GM12878 (cell line): ENCODE data around the gene ACADL. TPM values are rescaled to one million over a fixed set of nuclear protein-coding genes. Genes with fewer than 3 reads are reported as not detected.

Experiments
- ATAC-seq: fragments of 200-7000 bp; cut with Tn5 transposase; 3 replicates; pipeline ENCODE4 v1.9.1; 2020; ENCODE audit warnings: mild to moderate bottlenecking, moderate library complexity
- BruUV-seq: library from RNA; stranded (reverse); fragments of 400-500 nt; replicated peaks from 2 replicates; lab custom pipeline; 2021; lab: Mats Ljungman, UMichigan
- CTCF ChIA-PET: fragments of 300-600 bp; sonication (Branson Sonifier 250); formaldehyde crosslinking; extraction: SDS; loops from one replicate; lab custom pipeline; 2021; ENCODE audit warnings: inconsistent platforms; lab: Yijun Ruan, JAX
- POLR2A ChIA-PET: fragments of 350-600 bp; formaldehyde crosslinking; extraction: SDS; loops from one replicate; lab custom pipeline; 2021; ENCODE audit warnings: inconsistent platforms; lab: Charles Lee
- RAD21 ChIA-PET: fragments of 300-600 bp; sonication (Branson Sonifier 250); formaldehyde crosslinking; loops from one replicate; lab custom pipeline; 2023; ENCODE audit warnings: antibody characterized with exemption; ENCODE audit not compliant: unreplicated experiment; lab: Charles Lee
- SMC1A ChIA-PET: fragments of 300-600 bp; sonication (Branson Sonifier 250); formaldehyde crosslinking; loops from one replicate; lab custom pipeline; 2023; ENCODE audit not compliant: unreplicated experiment, uncharacterized antibody; lab: Charles Lee
- DNase-seq: peaks from one replicate; pipeline ENCODE4 v3.0.0-alpha.2; 2011; ENCODE audit warnings: low read depth, low spot score
- FAIRE-seq: peaks from 3 replicates; lab custom pipeline; 2011; peaks lifted over from hg19 to GRCh38; lab: Jason Lieb, UNC
- H2AFZ ChIP-seq: 2 replicates; pipeline ENCODE4 v1.6.0; 2011; ENCODE audit warnings: low read depth, low read length, control low read depth; ENCODE audit not compliant: control insufficient read depth
- H3K27ac ChIP-seq: 2 replicates; pipeline ENCODE4 v1.5.1; 2011; ENCODE audit warnings: control low read depth; ENCODE audit not compliant: control insufficient read depth, insufficient read depth
- H3K27me3 ChIP-seq, 2 experiments: replicated peaks in 1 of 2; 2 replicates each; pipeline versions ENCODE4 v1.6.0 to v1.6.1; 2011; ENCODE audit warnings: low read length in 1 of 2; ENCODE audit not compliant: control insufficient read depth in 2 of 2, insufficient read depth in 2 of 2
- H3K36me3 ChIP-seq, 2 experiments: 2 replicates each; pipeline ENCODE4 v1.5.1; 2011; ENCODE audit warnings: low read length in 1 of 2; ENCODE audit not compliant: control insufficient read depth in 2 of 2, insufficient read depth in 2 of 2
- H3K4me1 ChIP-seq: 2 replicates; pipeline ENCODE4 v1.6.1; 2011; ENCODE audit warnings: mild to moderate bottlenecking, low read length, moderate library complexity, mixed read lengths; ENCODE audit not compliant: control insufficient read depth, insufficient read depth
- H3K4me2 ChIP-seq: 2 replicates; pipeline ENCODE4 v1.6.0; 2011; ENCODE audit warnings: control low read depth; ENCODE audit not compliant: control insufficient read depth, insufficient read depth
- H3K4me3 ChIP-seq: fragments of 200-600 bp; sonication (generic); 2 replicates; pipeline ENCODE4 v1.5.1; 2016
- H3K79me2 ChIP-seq: 2 replicates; pipeline ENCODE4 v1.6.0; 2011; ENCODE audit warnings: low read length; ENCODE audit not compliant: control insufficient read depth, insufficient read depth
- H3K9ac ChIP-seq: 2 replicates; pipeline ENCODE4 v1.8.0; 2011; ENCODE audit warnings: low read length, control low read depth, mixed read lengths; ENCODE audit not compliant: control insufficient read depth, insufficient read depth
- H3K9me3 ChIP-seq: replicated peaks from 3 replicates; pipeline ENCODE4 v1.5.1; 2011; ENCODE audit warnings: mild to moderate bottlenecking, low read length; ENCODE audit not compliant: control insufficient read depth, insufficient read depth
- H4K20me1 ChIP-seq: 2 replicates; pipeline ENCODE4 v1.6.0; 2011; ENCODE audit not compliant: control insufficient read depth, insufficient read depth
- BHLHE40 ChIP-seq, 2 experiments: fragments of 450-650 bp in 1 of 2; IDR thresholded peaks; 2 replicates each; pipeline ENCODE4 v1.6.1; 2011 to 2017; ENCODE audit warnings: low read depth in 2 of 2, borderline replicate concordance in 1 of 2, improper control_type of control experiment in 1 of 2, low read length in 1 of 2, mild to moderate bottlenecking in 1 of 2
- CEBPB ChIP-seq, 2 experiments: fragments of 150-350 bp in 1 of 2; IDR thresholded peaks; 2 replicates each; pipeline ENCODE4 v1.6.1; 2012 to 2014; ENCODE audit warnings: low read depth in 2 of 2, low read length in 2 of 2, borderline replicate concordance in 1 of 2, inconsistent platforms in 1 of 2
- MYC ChIP-seq: IDR thresholded peaks from 2 replicates; pipeline ENCODE4 v1.6.1; 2011; ENCODE audit warnings: mild to moderate bottlenecking, low read length, moderate library complexity, inconsistent platforms; ENCODE audit not compliant: insufficient read depth, insufficient replicate concordance, insufficient read length, severe bottlenecking
- SREBF1 ChIP-seq: IDR thresholded peaks from 2 replicates; pipeline ENCODE4 v1.6.1; 2012; ENCODE audit warnings: mild to moderate bottlenecking, low read length
- WGBS: methylation state at CpG from one replicate; pipeline ENCODE4 v1.1.6; 2016; ENCODE audit warnings: low lambda C conversion rate; ENCODE audit not compliant: insufficient replicate concordance, insufficient coverage; ENCODE audit errors: missing lambda C conversion rate; 5-methylcytosine and 5-hydroxymethylcytosine counted together
- in situ Hi-C: fragments of 300-500 bp; cut with MboI; formaldehyde crosslinking; loops from 9 replicates; pipeline ENCODE4 v1.14.3; 2018; ENCODE audit warnings: mixed read lengths
- intact Hi-C: fragments of 100-400 bp; cut with micrococcal nuclease; formaldehyde crosslinking; loops from one replicate; pipeline ENCODE4 v1.14.2; 2022; ENCODE audit not compliant: unreplicated experiment
- polyA plus RNA-seq, 11 experiments: library from polyadenylated mRNA; depleted of rRNA in 4 of 11; unstranded in 6 of 11; stranded (reverse) in 5 of 11; fragments of >200 nt; fragmentation: Nextera tagmentation in 4 of 11; fragmentation: Illumina TruSeq in 1 of 11; extraction: Ambion mirVana in 4 of 11; extraction: Trizol in 1 of 11; gene quantifications; 1 replicate in 1 of 11; 2 replicates in 10 of 11; pipeline versions ENCODE4 v1.2.1 to v1.2.3, GENCODE V29; 2011 to 2016; ENCODE audit warnings: inconsistent platforms in 2 of 11, missing spikeins in 2 of 11, low read depth in 1 of 11
- total RNA-seq, 4 experiments: library from RNA; depleted of rRNA in 3 of 4; stranded (reverse); fragments of >200 nt in 3 of 4; fragmentation: Illumina TruSeq in 1 of 4; extraction: Trizol in 1 of 4; gene quantifications; 2 replicates each; pipeline versions ENCODE4 v1.2.1 to v1.2.3, GENCODE V29; 2013 to 2021
- TF ChIP-seq, protein P1 (sequence below): IDR thresholded peaks from 2 replicates; pipeline ENCODE4 v1.6.1; 2012; ENCODE audit warnings: low read length, inconsistent platforms

ACADL gene
- total and polyA plus RNA-seq, 10 of the 15 experiments (the other 5 are each of a cell fraction or from before 2014, with no cell fraction given) = not detected

GRCh38 chr2:210198326-210198725 is 26.9 kb downstream of the ACADL start:
- no peaks in the 10 kb centered on the region for H3K79me2 ChIP-seq
- no peaks in the 10 kb centered on the region; a peak in 1 of 4 replicates for H3K27me3 ChIP-seq
- no peak overlapping the region for H3K9ac ChIP-seq
- ChIA-PET SMC1A (interaction anchor here (0.9 to 2.2 kb wide), 19 partner anchors 21 to 253 kb away, joined by 3 to 38 read pairs (median 4); no protein-coding TSS in a partner anchor), RAD21 (interaction anchor here (0.7 to 2.5 kb wide), 14 partner anchors 8 to 864 kb away, joined by 3 to 34 read pairs (median 5); no protein-coding TSS in a partner anchor), CTCF (interaction anchor here (0.6 to 5.2 kb wide), 36 partner anchors 9 to 863 kb away, joined by 3 to 42 read pairs (median 4); no protein-coding TSS in a partner anchor)
- H2AFZ ChIP-seq = no peak overlapping the region
- no TSS peak for BruUV-seq
- WGBS = 0% methylated on average over 1 of the region's 1 CpG
- DNase-seq = no peak
- no peak overlapping the region for H3K27ac ChIP-seq
- no peaks in the 10 kb centered on the region for H3K36me3 ChIP-seq
- H3K4me2 ChIP-seq = no peak overlapping the region
- no peaks in the 10 kb centered on the region for H3K9me3 ChIP-seq
- in situ Hi-C loops = loop anchor here (5.0 to 25.0 kb wide), 3 partner anchors 126 to 1811 kb away; no protein-coding TSS in a partner anchor
- TF ChIP-seq, protein P1, sequence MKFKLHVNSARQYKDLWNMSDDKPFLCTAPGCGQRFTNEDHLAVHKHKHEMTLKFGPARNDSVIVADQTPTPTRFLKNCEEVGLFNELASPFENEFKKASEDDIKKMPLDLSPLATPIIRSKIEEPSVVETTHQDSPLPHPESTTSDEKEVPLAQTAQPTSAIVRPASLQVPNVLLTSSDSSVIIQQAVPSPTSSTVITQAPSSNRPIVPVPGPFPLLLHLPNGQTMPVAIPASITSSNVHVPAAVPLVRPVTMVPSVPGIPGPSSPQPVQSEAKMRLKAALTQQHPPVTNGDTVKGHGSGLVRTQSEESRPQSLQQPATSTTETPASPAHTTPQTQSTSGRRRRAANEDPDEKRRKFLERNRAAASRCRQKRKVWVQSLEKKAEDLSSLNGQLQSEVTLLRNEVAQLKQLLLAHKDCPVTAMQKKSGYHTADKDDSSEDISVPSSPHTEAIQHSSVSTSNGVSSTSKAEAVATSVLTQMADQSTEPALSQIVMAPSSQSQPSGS = no peak
- TF ChIP-seq SREBF1 = no peak
- TF ChIP-seq CEBPB (IDR thresholded peaks at IDR 0.05; ENCODE audit: borderline replicate concordance in 1 of 2, low read depth in 2 of 2, low read length in 2 of 2) = no peak
- no peak for TF ChIP-seq MYC
- no peak for TF ChIP-seq BHLHE40 (IDR thresholded peaks at IDR 0.05; ENCODE audit: borderline replicate concordance in 1 of 2, low read depth in 2 of 2, low read length in 1 of 2)
- TF ChIP-seq, all 136 proteins: peak for 0
- H4K20me1 ChIP-seq = no peaks in the 10 kb centered on the region
- no peak overlapping the region for H3K4me3 ChIP-seq
- intact Hi-C loops = loop anchor here (5.0 to 10.0 kb wide), 3 partner anchors 404 to 1801 kb away; no protein-coding TSS in a partner anchor
- FAIRE-seq = no peak
- no peaks in the 10 kb centered on the region for H3K4me1 ChIP-seq
- POLR2A ChIA-PET = no interaction called here
- no peak for ATAC-seq
